GM23338 (cell line): ENCODE measurements around the gene ASB2. TPM values are rescaled to one million over a fixed set of nuclear protein-coding genes. Genes with fewer than 3 reads are reported as not detected.

Experiments used
- ATAC-seq: fragments of 200-7000 bp; cut with Tn5 transposase; 3 replicates; pipeline ENCODE4 v1.9.1; 2020
- DNase-seq: peaks from one replicate; pipeline ENCODE4 v3.0.0-alpha.2; 2015; ENCODE audit warnings: low spot score
- H2AFZ ChIP-seq: fragments of 200-600 bp; sonication (generic); 2 replicates; pipeline ENCODE4 v1.8.0; 2016; ENCODE audit warnings: antibody characterized with exemption, mild to moderate bottlenecking, moderate library complexity
- H3F3A ChIP-seq: fragments of 200-600 bp; sonication (generic); replicated peaks from 2 replicates; pipeline ENCODE4 v1.8.0; 2017; ENCODE audit warnings: antibody characterized with exemption, mixed run types, low read depth
- H3K27ac ChIP-seq: fragments of 200-600 bp; sonication (generic); 2 replicates; pipeline ENCODE4 v1.6.1; 2016; ENCODE audit warnings: low read depth
- H3K27me3 ChIP-seq: fragments of 200-600 bp; sonication (generic); 2 replicates; pipeline ENCODE4 v1.8.0; 2016; ENCODE audit warnings: mild to moderate bottlenecking, mixed run types, moderate library complexity; ENCODE audit not compliant: insufficient read depth
- H3K36me3 ChIP-seq: fragments of 200-600 bp; sonication (generic); 2 replicates; pipeline ENCODE4 v1.8.0; 2016; ENCODE audit warnings: mild to moderate bottlenecking; ENCODE audit not compliant: insufficient read depth
- H3K4me1 ChIP-seq: fragments of 200-600 bp; sonication (generic); 2 replicates; pipeline ENCODE4 v1.8.0; 2016; ENCODE audit warnings: mild to moderate bottlenecking, moderate library complexity; ENCODE audit not compliant: insufficient read depth
- H3K4me2 ChIP-seq: fragments of 200-600 bp; sonication (generic); 2 replicates; pipeline ENCODE4 v1.7.1; 2017; ENCODE audit warnings: mixed run types
- H3K4me3 ChIP-seq: fragments of 200-600 bp; sonication (generic); 2 replicates; pipeline ENCODE4 v1.6.1; 2016; ENCODE audit warnings: mixed run types
- H3K79me2 ChIP-seq: fragments of 200-600 bp; sonication (generic); replicated peaks from 2 replicates; pipeline ENCODE4 v1.8.0; 2017; ENCODE audit warnings: mild to moderate bottlenecking; ENCODE audit not compliant: insufficient read depth
- H3K9me2 ChIP-seq: fragments of 200-600 bp; sonication (generic); 2 replicates; pipeline ENCODE4 v1.8.0; 2017; ENCODE audit not compliant: insufficient read depth
- H4K20me1 ChIP-seq: fragments of 200-600 bp; sonication (generic); replicated peaks from 2 replicates; pipeline ENCODE4 v1.8.0; 2017; ENCODE audit warnings: mild to moderate bottlenecking; ENCODE audit not compliant: insufficient read depth
- H3K27ac Mint-ChIP-seq: 2 replicates; pipeline ENCODE4 v1.8.0; 2020; ENCODE audit warnings: inconsistent platforms, mild to moderate bottlenecking, moderate library complexity, mixed read lengths
- H3K27me3 Mint-ChIP-seq: 3 replicates; pipeline ENCODE4 v1.8.0; 2022; ENCODE audit warnings: low read depth, mild to moderate bottlenecking, moderate library complexity, mixed read lengths, inconsistent platforms; ENCODE audit not compliant: insufficient read depth, poor library complexity
- H3K36me3 Mint-ChIP-seq: 3 replicates; pipeline ENCODE4 v1.8.0; 2021; ENCODE audit warnings: low read depth, mild to moderate bottlenecking, inconsistent platforms, moderate library complexity, mixed read lengths
- H3K4me1 Mint-ChIP-seq: 3 replicates; pipeline ENCODE4 v1.8.0; 2020; ENCODE audit warnings: mild to moderate bottlenecking, inconsistent platforms, mixed read lengths
- H3K4me3 Mint-ChIP-seq: 3 replicates; pipeline ENCODE4 v1.8.0; 2021; ENCODE audit warnings: moderate library complexity, mild to moderate bottlenecking, inconsistent platforms, mixed read lengths
- H3K9me3 Mint-ChIP-seq: 3 replicates; pipeline ENCODE4 v1.8.0; 2020; ENCODE audit warnings: moderate library complexity, mild to moderate bottlenecking, inconsistent platforms, mixed read lengths
- CREB1 ChIP-seq: fragments of 250-450 bp; sonication (Bioruptor Pico); IDR thresholded peaks from 2 replicates; pipeline ENCODE4 v1.5.0; 2020; ENCODE audit warnings: low read depth, mild to moderate bottlenecking, moderate library complexity
- EZH2 ChIP-seq: fragments of 200-600 bp; sonication (generic); IDR thresholded peaks from one replicate; pipeline ENCODE4 v1.8.0; 2017; ENCODE audit warnings: antibody characterized with exemption, mild to moderate bottlenecking, low read depth; ENCODE audit not compliant: unreplicated experiment
- EZH2phosphoT487 ChIP-seq: fragments of 200-600 bp; sonication (generic); IDR thresholded peaks from one replicate; pipeline ENCODE4 v1.8.1; 2018; ENCODE audit warnings: antibody characterized with exemption; ENCODE audit not compliant: unreplicated experiment
- JUNB ChIP-seq: IDR thresholded peaks from one replicate; pipeline ENCODE4 v1.6.1; 2016; ENCODE audit warnings: antibody characterized with exemption; ENCODE audit not compliant: unreplicated experiment
- POLR2AphosphoS5 ChIP-seq: IDR thresholded peaks from 2 replicates; pipeline ENCODE4 v1.6.1; 2016; ENCODE audit warnings: antibody characterized with exemption, low read depth
- STAT1 ChIP-seq: IDR thresholded peaks from one replicate; pipeline ENCODE4 v1.6.1; 2016; ENCODE audit warnings: antibody characterized with exemption; ENCODE audit not compliant: unreplicated experiment
- ZNF331 ChIP-seq: fragments of 250-450 bp; sonication (Bioruptor Pico); IDR thresholded peaks from 2 replicates; pipeline ENCODE4 v1.5.0; 2020; ENCODE audit warnings: low read depth, mild to moderate bottlenecking, moderate library complexity
- polyA plus RNA-seq: library from polyadenylated mRNA; unstranded; fragments of >200 nt; fragmentation: Nextera tagmentation; extraction: Ambion mirVana; gene quantifications from 2 replicates; pipeline ENCODE4 v1.2.1, GENCODE V29; 2016
- total RNA-seq: library from RNA; depleted of rRNA; stranded (reverse); fragments of >200 nt; shearing (Covaris generic); gene quantifications from 2 replicates; pipeline ENCODE4 v1.2.3, GENCODE V29; 2014
- TF ChIP-seq, protein P1 (sequence below), 2 experiments: fragments of 200-600 bp in 1 of 2; sonication (generic) in 1 of 2; conservative IDR thresholded peaks; 2 replicates each; pipeline versions ENCODE4 v1.5.1 to v1.6.1; 2016 to 2017; ENCODE audit warnings: antibody characterized with exemption in 2 of 2, low read depth in 2 of 2, mild to moderate bottlenecking in 2 of 2, moderate library complexity in 1 of 2
- TF ChIP-seq, protein P2 (sequence below): IDR thresholded peaks from 2 replicates; pipeline ENCODE4 v1.6.1; 2016; ENCODE audit warnings: antibody characterized with exemption
- TF ChIP-seq, protein P3 (sequence below): fragments of 250-450 bp; sonication (Bioruptor Pico); IDR thresholded peaks from 2 replicates; pipeline ENCODE4 v1.5.0; 2020; ENCODE audit warnings: mild to moderate bottlenecking, moderate library complexity

ASB2 gene
- total and polyA plus RNA-seq, 2 experiments from 2014 or later, result 1.2 to 1.7 TPM

DNA sequence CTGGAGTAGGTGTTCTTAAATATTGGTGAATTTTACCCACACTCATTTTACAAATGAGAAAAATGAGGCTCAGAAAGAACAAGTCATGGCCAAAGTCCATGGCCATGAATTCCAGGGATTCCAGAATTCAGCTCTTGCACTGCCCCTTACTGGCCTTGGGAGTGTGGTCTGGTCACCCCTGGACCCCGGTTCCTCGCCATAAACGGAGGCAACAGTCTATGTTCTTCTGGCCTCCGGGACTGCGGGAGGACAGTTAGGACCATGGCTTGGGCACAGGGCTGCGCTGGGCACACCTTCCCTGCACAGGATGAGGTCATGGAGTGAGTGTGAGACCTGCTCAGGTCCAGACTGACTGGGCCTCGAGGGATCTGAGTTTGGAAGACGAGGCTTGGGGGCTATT, 27.6 kb upstream of the ASB2 start:
- Histone ChIP-seq H2AFZ (no peak overlapping the region), H3K4me2 (no peak overlapping the region), H3K4me1 (no peaks in the 10 kb centered on the region), H3K9me2 (no peaks in the 10 kb centered on the region), H3K4me3 (no peak overlapping the region), H3K79me2 (no peaks in the 10 kb centered on the region), H3K36me3 (no peaks in the 10 kb centered on the region), H3K27ac (no peak overlapping the region), H3F3A (no peaks in the 10 kb centered on the region), H3K27me3 (no peaks in the 10 kb centered on the region), H4K20me1 (no peaks in the 10 kb centered on the region)
- Mint-ChIP-seq H3K27me3 (peaks cover 4% of the 10 kb centered on the region), H3K4me3 (no peak overlapping the region), H3K9me3 (no peaks in the 10 kb centered on the region), H3K27ac (no peak overlapping the region), H3K36me3 (no peaks in the 10 kb centered on the region), H3K4me1 (peaks cover 4% of the 10 kb centered on the region; the same call in 2 of the 3 replicates)
- DNase-seq, result no peak
- TF ChIP-seq STAT1 (no peak), JUNB (no peak), CREB1 (CRISPR knock-in tag) (no peak), POLR2AphosphoS5 (no peak)
- no peak for ATAC-seq

DNA sequence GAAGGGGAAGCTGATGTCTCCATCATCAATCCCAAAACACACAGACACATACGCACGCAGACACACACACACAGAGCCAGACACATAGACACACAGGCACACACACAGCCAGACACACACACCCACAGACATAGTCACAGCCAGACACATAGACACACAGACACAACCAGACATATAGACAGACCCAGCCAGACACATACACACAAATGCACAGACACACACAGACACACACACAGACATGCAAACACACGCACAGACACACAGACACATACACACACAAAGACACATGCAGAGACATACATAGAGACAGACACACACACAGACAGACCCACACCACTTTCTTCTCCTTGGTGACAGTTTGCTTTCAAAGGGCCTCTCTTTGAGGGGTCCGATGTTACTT, 27.0 kb upstream of the ASB2 start:
- H3K9me3 Mint-ChIP-seq, result no peaks in the 10 kb centered on the region
- no peak overlapping the region for H2AFZ ChIP-seq
- H3K4me2 ChIP-seq, result no peak overlapping the region
- H3K4me3 Mint-ChIP-seq, result no peak overlapping the region
- H3K27ac Mint-ChIP-seq, result no peak overlapping the region
- H4K20me1 ChIP-seq, result no peaks in the 10 kb centered on the region
- ATAC-seq (no peak), DNase-seq (no peak)
- H3K27me3 ChIP-seq, result no peaks in the 10 kb centered on the region
- no peaks in the 10 kb centered on the region for H3K4me1 ChIP-seq
- H3K27ac ChIP-seq, result no peak overlapping the region
- no peaks in the 10 kb centered on the region for H3K36me3 Mint-ChIP-seq
- no peaks in the 10 kb centered on the region for H3K9me2 ChIP-seq
- H3K36me3 ChIP-seq, result no peaks in the 10 kb centered on the region
- H3K27me3 Mint-ChIP-seq, result peaks cover 4% of the 10 kb centered on the region
- H3F3A ChIP-seq, result no peaks in the 10 kb centered on the region
- H3K79me2 ChIP-seq, result no peaks in the 10 kb centered on the region
- H3K4me1 Mint-ChIP-seq, result peaks cover 4% of the 10 kb centered on the region; the same call in 2 of the 3 replicates
- H3K4me3 ChIP-seq, result no peak overlapping the region
- TF ChIP-seq, protein P1, sequence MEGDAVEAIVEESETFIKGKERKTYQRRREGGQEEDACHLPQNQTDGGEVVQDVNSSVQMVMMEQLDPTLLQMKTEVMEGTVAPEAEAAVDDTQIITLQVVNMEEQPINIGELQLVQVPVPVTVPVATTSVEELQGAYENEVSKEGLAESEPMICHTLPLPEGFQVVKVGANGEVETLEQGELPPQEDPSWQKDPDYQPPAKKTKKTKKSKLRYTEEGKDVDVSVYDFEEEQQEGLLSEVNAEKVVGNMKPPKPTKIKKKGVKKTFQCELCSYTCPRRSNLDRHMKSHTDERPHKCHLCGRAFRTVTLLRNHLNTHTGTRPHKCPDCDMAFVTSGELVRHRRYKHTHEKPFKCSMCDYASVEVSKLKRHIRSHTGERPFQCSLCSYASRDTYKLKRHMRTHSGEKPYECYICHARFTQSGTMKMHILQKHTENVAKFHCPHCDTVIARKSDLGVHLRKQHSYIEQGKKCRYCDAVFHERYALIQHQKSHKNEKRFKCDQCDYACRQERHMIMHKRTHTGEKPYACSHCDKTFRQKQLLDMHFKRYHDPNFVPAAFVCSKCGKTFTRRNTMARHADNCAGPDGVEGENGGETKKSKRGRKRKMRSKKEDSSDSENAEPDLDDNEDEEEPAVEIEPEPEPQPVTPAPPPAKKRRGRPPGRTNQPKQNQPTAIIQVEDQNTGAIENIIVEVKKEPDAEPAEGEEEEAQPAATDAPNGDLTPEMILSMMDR (conservative IDR thresholded peaks at IDR 0.05; ENCODE audit: low read depth in 2 of 2), result no peak
- no peak for TF ChIP-seq EZH2phosphoT487
- no peak for TF ChIP-seq JUNB
- TF ChIP-seq CREB1 (CRISPR knock-in tag), result no peak
- no peak for TF ChIP-seq ZNF331 (CRISPR knock-in tag)
- TF ChIP-seq, protein P2, sequence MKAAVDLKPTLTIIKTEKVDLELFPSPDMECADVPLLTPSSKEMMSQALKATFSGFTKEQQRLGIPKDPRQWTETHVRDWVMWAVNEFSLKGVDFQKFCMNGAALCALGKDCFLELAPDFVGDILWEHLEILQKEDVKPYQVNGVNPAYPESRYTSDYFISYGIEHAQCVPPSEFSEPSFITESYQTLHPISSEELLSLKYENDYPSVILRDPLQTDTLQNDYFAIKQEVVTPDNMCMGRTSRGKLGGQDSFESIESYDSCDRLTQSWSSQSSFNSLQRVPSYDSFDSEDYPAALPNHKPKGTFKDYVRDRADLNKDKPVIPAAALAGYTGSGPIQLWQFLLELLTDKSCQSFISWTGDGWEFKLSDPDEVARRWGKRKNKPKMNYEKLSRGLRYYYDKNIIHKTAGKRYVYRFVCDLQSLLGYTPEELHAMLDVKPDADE, result no peak
- TF ChIP-seq POLR2AphosphoS5, result no peak
- TF ChIP-seq EZH2, result no peak
- TF ChIP-seq, protein P3, sequence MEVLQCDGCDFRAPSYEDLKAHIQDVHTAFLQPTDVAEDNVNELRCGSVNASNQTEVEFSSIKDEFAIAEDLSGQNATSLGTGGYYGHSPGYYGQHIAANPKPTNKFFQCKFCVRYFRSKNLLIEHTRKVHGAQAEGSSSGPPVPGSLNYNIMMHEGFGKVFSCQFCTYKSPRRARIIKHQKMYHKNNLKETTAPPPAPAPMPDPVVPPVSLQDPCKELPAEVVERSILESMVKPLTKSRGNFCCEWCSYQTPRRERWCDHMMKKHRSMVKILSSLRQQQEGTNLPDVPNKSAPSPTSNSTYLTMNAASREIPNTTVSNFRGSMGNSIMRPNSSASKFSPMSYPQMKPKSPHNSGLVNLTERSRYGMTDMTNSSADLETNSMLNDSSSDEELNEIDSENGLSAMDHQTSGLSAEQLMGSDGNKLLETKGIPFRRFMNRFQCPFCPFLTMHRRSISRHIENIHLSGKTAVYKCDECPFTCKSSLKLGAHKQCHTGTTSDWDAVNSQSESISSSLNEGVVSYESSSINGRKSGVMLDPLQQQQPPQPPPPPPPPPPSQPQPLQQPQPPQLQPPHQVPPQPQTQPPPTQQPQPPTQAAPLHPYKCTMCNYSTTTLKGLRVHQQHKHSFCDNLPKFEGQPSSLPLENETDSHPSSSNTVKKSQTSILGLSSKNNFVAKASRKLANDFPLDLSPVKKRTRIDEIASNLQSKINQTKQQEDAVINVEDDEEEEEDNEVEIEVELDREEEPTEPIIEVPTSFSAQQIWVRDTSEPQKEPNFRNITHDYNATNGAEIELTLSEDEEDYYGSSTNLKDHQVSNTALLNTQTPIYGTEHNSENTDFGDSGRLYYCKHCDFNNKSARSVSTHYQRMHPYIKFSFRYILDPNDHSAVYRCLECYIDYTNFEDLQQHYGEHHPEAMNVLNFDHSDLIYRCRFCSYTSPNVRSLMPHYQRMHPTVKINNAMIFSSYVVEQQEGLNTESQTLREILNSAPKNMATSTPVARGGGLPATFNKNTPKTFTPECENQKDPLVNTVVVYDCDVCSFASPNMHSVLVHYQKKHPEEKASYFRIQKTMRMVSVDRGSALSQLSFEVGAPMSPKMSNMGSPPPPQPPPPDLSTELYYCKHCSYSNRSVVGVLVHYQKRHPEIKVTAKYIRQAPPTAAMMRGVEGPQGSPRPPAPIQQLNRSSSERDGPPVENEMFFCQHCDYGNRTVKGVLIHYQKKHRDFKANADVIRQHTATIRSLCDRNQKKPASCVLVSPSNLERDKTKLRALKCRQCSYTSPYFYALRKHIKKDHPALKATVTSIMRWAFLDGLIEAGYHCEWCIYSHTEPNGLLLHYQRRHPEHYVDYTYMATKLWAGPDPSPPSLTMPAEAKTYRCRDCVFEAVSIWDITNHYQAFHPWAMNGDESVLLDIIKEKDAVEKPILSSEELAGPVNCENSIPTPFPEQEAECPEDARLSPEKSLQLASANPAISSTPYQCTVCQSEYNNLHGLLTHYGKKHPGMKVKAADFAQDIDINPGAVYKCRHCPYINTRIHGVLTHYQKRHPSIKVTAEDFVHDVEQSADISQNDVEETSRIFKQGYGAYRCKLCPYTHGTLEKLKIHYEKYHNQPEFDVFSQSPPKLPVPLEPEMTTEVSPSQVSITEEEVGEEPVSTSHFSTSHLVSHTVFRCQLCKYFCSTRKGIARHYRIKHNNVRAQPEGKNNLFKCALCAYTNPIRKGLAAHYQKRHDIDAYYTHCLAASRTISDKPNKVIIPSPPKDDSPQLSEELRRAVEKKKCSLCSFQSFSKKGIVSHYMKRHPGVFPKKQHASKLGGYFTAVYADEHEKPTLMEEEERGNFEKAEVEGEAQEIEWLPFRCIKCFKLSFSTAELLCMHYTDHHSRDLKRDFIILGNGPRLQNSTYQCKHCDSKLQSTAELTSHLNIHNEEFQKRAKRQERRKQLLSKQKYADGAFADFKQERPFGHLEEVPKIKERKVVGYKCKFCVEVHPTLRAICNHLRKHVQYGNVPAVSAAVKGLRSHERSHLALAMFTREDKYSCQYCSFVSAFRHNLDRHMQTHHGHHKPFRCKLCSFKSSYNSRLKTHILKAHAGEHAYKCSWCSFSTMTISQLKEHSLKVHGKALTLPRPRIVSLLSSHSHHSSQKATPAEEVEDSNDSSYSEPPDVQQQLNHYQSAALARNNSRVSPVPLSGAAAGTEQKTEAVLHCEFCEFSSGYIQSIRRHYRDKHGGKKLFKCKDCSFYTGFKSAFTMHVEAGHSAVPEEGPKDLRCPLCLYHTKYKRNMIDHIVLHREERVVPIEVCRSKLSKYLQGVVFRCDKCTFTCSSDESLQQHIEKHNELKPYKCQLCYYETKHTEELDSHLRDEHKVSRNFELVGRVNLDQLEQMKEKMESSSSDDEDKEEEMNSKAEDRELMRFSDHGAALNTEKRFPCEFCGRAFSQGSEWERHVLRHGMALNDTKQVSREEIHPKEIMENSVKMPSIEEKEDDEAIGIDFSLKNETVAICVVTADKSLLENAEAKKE (CRISPR knock-in tag), result no peak
